H1 (cell line): ENCODE data around the gene CCL3. TPM values are rescaled to one million over a fixed set of nuclear protein-coding genes. Genes with fewer than 3 reads are reported as not detected.

ENCODE experiments used
- CTCF ChIA-PET: fragments of 300-600 bp; sonication (Branson Sonifier 250); formaldehyde crosslinking; loops from one replicate; lab custom pipeline; 2021; ENCODE audit not compliant: partially characterized antibody; lab: Charles Lee
- POLR2A ChIA-PET: fragments of 300-600 bp; sonication (Branson Sonifier 250); formaldehyde crosslinking; loops from one replicate; lab custom pipeline; 2021; ENCODE audit warnings: inconsistent platforms; ENCODE audit not compliant: partially characterized antibody; lab: Charles Lee
- DNase-seq, 2 experiments: peaks; one replicate each; pipeline versions ENCODE4 v3.0.0 to v3.0.0-alpha.2; 2010 to 2022; ENCODE audit warnings: low spot score in 2 of 2, low read depth in 1 of 2, mixed read lengths in 1 of 2
- FAIRE-seq: peaks from 2 replicates; lab custom pipeline; 2011; peaks lifted over from hg19 to GRCh38; lab: Jason Lieb, UNC
- H2AFZ ChIP-seq: 2 replicates; pipeline ENCODE4 v1.8.1; 2012; ENCODE audit warnings: low read length, inconsistent platforms
- H2AK5ac ChIP-seq: 2 replicates; pipeline ENCODE4 v1.6.1; 2013; ENCODE audit warnings: low read depth, low read length
- H2BK120ac ChIP-seq: replicated peaks from 2 replicates; pipeline ENCODE3; 2013; ENCODE audit warnings: low read depth, low read length, inconsistent platforms
- H2BK12ac ChIP-seq: 2 replicates; pipeline ENCODE4 v1.6.1; 2013; ENCODE audit warnings: low read depth, low read length
- H2BK15ac ChIP-seq: 2 replicates; pipeline ENCODE4 v1.6.1; 2013; ENCODE audit warnings: low read length
- H2BK20ac ChIP-seq: 2 replicates; pipeline ENCODE4 v1.6.1; 2013; ENCODE audit warnings: low read length
- H2BK5ac ChIP-seq: 2 replicates; pipeline ENCODE4 v1.6.1; 2013; ENCODE audit warnings: low read depth, low read length
- H3K14ac ChIP-seq: 2 replicates; pipeline ENCODE4 v1.6.1; 2013; ENCODE audit warnings: inconsistent platforms; ENCODE audit not compliant: insufficient read length
- H3K18ac ChIP-seq: 2 replicates; pipeline ENCODE4 v1.6.1; 2013; ENCODE audit warnings: low read length; ENCODE audit errors: extremely low read depth
- H3K23ac ChIP-seq: 2 replicates; pipeline ENCODE4 v1.6.1; 2013; ENCODE audit warnings: inconsistent platforms; ENCODE audit not compliant: insufficient read length
- H3K23me2 ChIP-seq: 2 replicates; pipeline ENCODE4 v1.6.1; 2013; ENCODE audit warnings: low read depth, low read length
- H3K27ac ChIP-seq: 2 replicates; pipeline ENCODE4 v1.6.1; 2011; ENCODE audit warnings: low read depth, low read length, inconsistent platforms
- H3K27me3 ChIP-seq, 4 experiments: replicated peaks in 1 of 4; 1 replicate in 1 of 4; 2 replicates in 3 of 4; pipeline versions ENCODE4 v1.6.1 to v1.8.1; 2011 to 2013; ENCODE audit warnings: low read length in 3 of 4, mild to moderate bottlenecking in 3 of 4, inconsistent platforms in 2 of 4, mixed read lengths in 2 of 4, moderate library complexity in 1 of 4; ENCODE audit not compliant: control insufficient read depth in 3 of 4, insufficient read depth in 3 of 4; ENCODE audit errors: extremely low read depth in 1 of 4
- H3K36me3 ChIP-seq, 4 experiments: 2 replicates each; pipeline versions ENCODE4 v1.6.1 to v1.8.1; 2011 to 2013; ENCODE audit warnings: mild to moderate bottlenecking in 4 of 4, low read length in 3 of 4, moderate library complexity in 2 of 4, control low read depth in 1 of 4, inconsistent platforms in 1 of 4; ENCODE audit not compliant: insufficient read depth in 4 of 4, control insufficient read depth in 2 of 4
- H3K4ac ChIP-seq: replicated peaks from 2 replicates; pipeline ENCODE3; 2013; ENCODE audit warnings: low read length, low read depth, mixed read lengths, inconsistent platforms; ENCODE audit not compliant: insufficient read length
- H3K4me1 ChIP-seq, 4 experiments: replicated peaks in 1 of 4; 1 replicate in 1 of 4; 2 replicates in 3 of 4; pipeline versions ENCODE4 v1.6.1 to v1.8.1; 2011 to 2013; ENCODE audit warnings: low read length in 3 of 4, inconsistent platforms in 2 of 4, mixed read lengths in 1 of 4; ENCODE audit not compliant: insufficient read depth in 4 of 4, control insufficient read depth in 3 of 4
- H3K4me2 ChIP-seq, 2 experiments: 2 replicates each; pipeline versions ENCODE4 v1.6.1 to v1.8.1; 2011 to 2013; ENCODE audit warnings: low read depth in 2 of 2, low read length in 2 of 2, control low read depth in 1 of 2, inconsistent platforms in 1 of 2, mild to moderate bottlenecking in 1 of 2; ENCODE audit not compliant: insufficient read depth in 1 of 2
- H3K4me3 ChIP-seq, 4 experiments: fragments of 200-600, 300-600 bp in 1 of 4; sonication (generic), shearing (Covaris generic), sonication (Bioruptor Twin) in 1 of 4; 2 replicates each; pipeline versions ENCODE4 v1.5.1 to v1.8.1; 2011 to 2016; ENCODE audit warnings: low read length in 4 of 4, low read depth in 3 of 4, control low read depth in 2 of 4, inconsistent platforms in 2 of 4, mild to moderate bottlenecking in 2 of 4, mixed read lengths in 1 of 4, moderate library complexity in 1 of 4; ENCODE audit not compliant: insufficient read depth in 2 of 4; ENCODE audit errors: extremely low read depth in 1 of 4
- H3K56ac ChIP-seq: replicated peaks from 2 replicates; pipeline ENCODE3; 2013; ENCODE audit warnings: low read depth, mild to moderate bottlenecking, mixed read lengths, low read length, inconsistent platforms; ENCODE audit not compliant: insufficient read length
- H3K79me1 ChIP-seq: 2 replicates; pipeline ENCODE4 v1.6.1; 2013; ENCODE audit warnings: low read depth, low read length, control low read depth
- H3K79me2 ChIP-seq, 2 experiments: 2 replicates each; pipeline versions ENCODE4 v1.6.1 to v1.8.1; 2012 to 2013; ENCODE audit warnings: low read length in 2 of 2, mild to moderate bottlenecking in 2 of 2, inconsistent platforms in 1 of 2; ENCODE audit not compliant: insufficient read depth in 2 of 2, control insufficient read depth in 1 of 2
- H3K9ac ChIP-seq, 4 experiments: replicated peaks in 1 of 4; 1 replicate in 1 of 4; 2 replicates in 3 of 4; pipeline versions ENCODE4 v1.6.1 to v1.8.1; 2011 to 2013; ENCODE audit warnings: low read depth in 3 of 4, low read length in 3 of 4, control low read depth in 2 of 4, mild to moderate bottlenecking in 2 of 4, moderate library complexity in 2 of 4, inconsistent platforms in 1 of 4; ENCODE audit errors: extremely low read depth in 1 of 4
- H3K9me3 ChIP-seq, 2 experiments: 2 replicates each; pipeline versions ENCODE4 v1.6.1 to v1.8.1; 2012 to 2013; ENCODE audit warnings: mild to moderate bottlenecking in 2 of 2, moderate library complexity in 2 of 2, control low read depth in 1 of 2, inconsistent platforms in 1 of 2, low read depth in 1 of 2, low read length in 1 of 2, mixed read lengths in 1 of 2; ENCODE audit not compliant: insufficient read depth in 2 of 2
- H4K20me1 ChIP-seq, 2 experiments: replicated peaks in 1 of 2; 2 replicates each; pipeline versions ENCODE3 to v1.8.1; 2011 to 2013; ENCODE audit warnings: inconsistent platforms in 2 of 2, low read length in 2 of 2, mild to moderate bottlenecking in 1 of 2; ENCODE audit not compliant: insufficient read depth in 2 of 2, control insufficient read depth in 1 of 2
- H4K5ac ChIP-seq: 2 replicates; pipeline ENCODE4 v1.6.1; 2013; ENCODE audit warnings: low read length, low read depth, mixed read lengths, inconsistent platforms; ENCODE audit not compliant: insufficient read length
- H4K8ac ChIP-seq: 2 replicates; pipeline ENCODE4 v1.8.0; 2013; ENCODE audit warnings: mild to moderate bottlenecking, moderate library complexity, low read length, inconsistent platforms; ENCODE audit not compliant: insufficient read depth; ENCODE audit errors: extremely low read depth
- H4K91ac ChIP-seq: replicated peaks from 2 replicates; pipeline ENCODE3; 2013; ENCODE audit warnings: low read length, mixed read lengths, inconsistent platforms; ENCODE audit not compliant: insufficient read length
- CBX8 ChIP-seq: fragments of 300-800, 300-1000 bp; sonication (generic); IDR thresholded peaks from 2 replicates; pipeline ENCODE4 v1.7.1; 2016; ENCODE audit warnings: low read depth, low read length, borderline replicate concordance
- CTBP2 ChIP-seq: IDR thresholded peaks from 2 replicates; pipeline ENCODE4 v1.7.0; 2011; ENCODE audit warnings: borderline replicate concordance, mild to moderate bottlenecking, moderate library complexity, mixed read lengths, low read length; ENCODE audit not compliant: insufficient read depth, insufficient read length
- E2F6 ChIP-seq: IDR thresholded peaks from 2 replicates; pipeline ENCODE4 v1.6.1; 2012; ENCODE audit warnings: inconsistent platforms
- MAX ChIP-seq: IDR thresholded peaks from 2 replicates; pipeline ENCODE4 v1.6.1; 2012; ENCODE audit warnings: inconsistent platforms
- RNF2 ChIP-seq: fragments of 200-900, 300-1000 bp; sonication (generic); IDR thresholded peaks from 2 replicates; pipeline ENCODE4 v1.7.1; 2016; ENCODE audit warnings: borderline replicate concordance, low read depth, mild to moderate bottlenecking, antibody characterized with exemption, low read length; ENCODE audit not compliant: poor library complexity, severe bottlenecking; ENCODE audit errors: missing control alignments
- SUZ12 ChIP-seq: fragments of 200-600 bp; sonication (generic); IDR thresholded peaks from 2 replicates; pipeline ENCODE4 v1.6.1; 2012; ENCODE audit warnings: mild to moderate bottlenecking, inconsistent platforms, low read length, moderate library complexity, mixed read lengths
- TBP ChIP-seq: IDR thresholded peaks from 2 replicates; pipeline ENCODE4 v1.6.1; 2011; ENCODE audit warnings: low read depth, low read length, improper control_type of control experiment
- TEAD4 ChIP-seq: IDR thresholded peaks from 2 replicates; pipeline ENCODE4 v1.6.1; 2012; ENCODE audit warnings: low read depth, low read length, inconsistent platforms, mixed read lengths
- WGBS, 2 experiments: shearing (Covaris generic) in 1 of 2; methylation state at CpG; one replicate each; pipeline versions ENCODE4 v1.1.6 to v1.1.7; 2013 to 2015; ENCODE audit warnings: low lambda C conversion rate in 2 of 2, mixed read lengths in 2 of 2, inconsistent platforms in 1 of 2, low coverage in 1 of 2, missing lambda C conversion rate in 1 of 2; ENCODE audit not compliant: insufficient replicate concordance in 2 of 2, insufficient coverage in 1 of 2, insufficient read length in 1 of 2; ENCODE audit errors: extremely low coverage in 1 of 2, missing lambda C conversion rate in 1 of 2; 5-methylcytosine and 5-hydroxymethylcytosine counted together
- polyA plus RNA-seq, 7 experiments: library from polyadenylated mRNA; depleted of rRNA in 3 of 7; stranded (reverse) in 5 of 7; unstranded in 2 of 7; fragments of >200 nt in 5 of 7; fragments of 200-250 nt in 2 of 7; gene quantifications; 1 replicate in 5 of 7; 2 replicates in 1 of 7; 4 replicates in 1 of 7; pipeline versions ENCODE4 v1.2.1 to v1.2.3, GENCODE V29; 2011 to 2013; ENCODE audit warnings: missing spikeins in 2 of 7, mixed read lengths in 2 of 7
- total RNA-seq: library from RNA; stranded (reverse); fragmentation: NEBNext Ultra II Directional; extraction: Animal tissue kit (Norgen Biotek cat#: 25700); gene quantifications from 2 replicates; pipeline ENCODE4 v1.2.1, GENCODE V29; 2021

The CCL3 gene
- total and polyA plus RNA-seq, 2 of the 8 experiments (the other 6 are each of a cell fraction or from before 2014, with no cell fraction given): not detected

- no peak overlapping the region for H3K4me2 ChIP-seq
- H3K36me3 ChIP-seq: no peaks in the 10 kb centered on the region
- H3K18ac ChIP-seq: no peak overlapping the region
- no peak overlapping the region; the same call in 1 of the 2 replicates for H4K8ac ChIP-seq
- H2BK15ac ChIP-seq: no peak overlapping the region
- TF ChIP-seq E2F6: no peak
- no peak for TF ChIP-seq SUZ12
- no peak for TF ChIP-seq RNF2
- TF ChIP-seq CBX8: no peak
- no peak for TF ChIP-seq TBP
- TF ChIP-seq MAX: no peak
- TF ChIP-seq TEAD4: no peak
- no peak for TF ChIP-seq CTBP2
- H4K5ac ChIP-seq: no peak overlapping the region
- H2BK12ac ChIP-seq: no peak overlapping the region
- H3K27ac ChIP-seq: no peak overlapping the region
- H3K56ac ChIP-seq: no peak overlapping the region
- H3K23me2 ChIP-seq: no peaks in the 10 kb centered on the region
- no peaks in the 10 kb centered on the region for H4K20me1 ChIP-seq
- H4K91ac ChIP-seq: no peak overlapping the region
- no peak overlapping the region for H2BK120ac ChIP-seq
- FAIRE-seq (no peak), DNase-seq (no peak)
- no peak overlapping the region for H2BK20ac ChIP-seq
- H3K23ac ChIP-seq: no peak overlapping the region
- no peaks in the 10 kb centered on the region for H3K27me3 ChIP-seq
- no peaks in the 10 kb centered on the region for H3K79me2 ChIP-seq
- H3K79me1 ChIP-seq: no peaks in the 10 kb centered on the region
- 94% methylated on average over 7 of the region's 7 CpGs; no CpG with 5 or more reads in 1 of the 2 experiments for WGBS, 2 experiments
- H3K9me3 ChIP-seq: no peaks in the 10 kb centered on the region
- no peak overlapping the region for H3K4me3 ChIP-seq
- no peak overlapping the region for H3K14ac ChIP-seq
- H3K9ac ChIP-seq: no peak overlapping the region
- POLR2A ChIA-PET: interaction anchor here (1.2 kb wide), 1 partner anchor 11 kb away, joined by 3 read pairs; no protein-coding TSS in a partner anchor
- peaks cover 0 to 9% (median 5%) of the 10 kb centered on the region in 4 experiments; a peak in 6 of 7 replicates for H3K4me1 ChIP-seq
- CTCF ChIA-PET: interaction anchor here (1.2 to 2.1 kb wide), 2 partner anchors 152 to 158 kb away, joined by 3 to 6 read pairs; no protein-coding TSS in a partner anchor
- no peak overlapping the region for H3K4ac ChIP-seq
- no peak overlapping the region for H2AK5ac ChIP-seq
- no peak overlapping the region for H2AFZ ChIP-seq
- H2BK5ac ChIP-seq: no peak overlapping the region
These were observed 37.4 kb upstream of the CCL3 start for GRCh38 chr17:36127199-36127893.
